Measurements from ENCODE around the gene MEIS1.

MEIS1 gene

DNA sequence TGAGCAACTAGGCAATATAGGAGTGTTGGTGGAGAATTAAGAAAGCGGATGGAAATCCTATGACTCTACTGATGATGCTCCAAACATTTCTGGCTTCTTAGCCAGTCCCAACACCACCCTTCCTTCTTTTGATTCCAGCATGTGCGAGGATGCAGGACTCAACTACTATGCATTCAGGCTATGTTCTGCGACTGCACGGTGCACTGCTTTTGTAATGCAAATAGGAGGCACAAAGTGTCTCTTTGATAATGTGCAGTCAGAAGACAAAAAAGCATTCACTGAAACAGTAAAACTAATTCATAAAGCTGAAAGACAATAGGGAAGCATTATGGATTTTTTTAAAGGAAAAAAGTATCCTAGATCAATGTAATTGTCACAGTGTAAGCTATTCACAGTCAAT, 106.7 kb downstream of the MEIS1 start:
- DNase-seq, result no peak

DNA sequence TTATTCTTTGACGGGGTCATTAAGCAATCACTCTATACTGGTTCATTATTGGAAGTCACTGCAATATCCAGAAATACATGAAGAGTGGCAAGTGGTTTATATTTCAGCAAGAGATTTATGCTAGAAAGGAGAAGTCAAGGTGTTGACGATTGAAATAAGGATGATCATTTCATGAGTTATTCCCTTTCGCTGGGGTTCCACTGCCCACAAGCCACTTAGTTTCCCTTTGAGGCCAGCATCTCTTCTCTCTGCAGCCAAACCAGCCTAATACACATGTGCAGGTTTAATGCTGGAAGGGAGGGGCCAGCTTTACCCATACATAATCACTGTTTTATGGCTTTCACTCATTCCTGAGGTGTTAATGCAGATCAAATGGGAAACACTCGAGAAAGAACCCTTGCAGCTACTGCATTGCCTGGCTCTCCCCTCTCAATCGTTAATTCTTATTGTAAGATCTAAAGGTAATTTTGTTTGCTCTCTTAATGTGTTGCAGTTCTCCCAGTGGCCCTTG, 108.4 kb downstream of the MEIS1 start:
- no peak for DNase-seq

DNA sequence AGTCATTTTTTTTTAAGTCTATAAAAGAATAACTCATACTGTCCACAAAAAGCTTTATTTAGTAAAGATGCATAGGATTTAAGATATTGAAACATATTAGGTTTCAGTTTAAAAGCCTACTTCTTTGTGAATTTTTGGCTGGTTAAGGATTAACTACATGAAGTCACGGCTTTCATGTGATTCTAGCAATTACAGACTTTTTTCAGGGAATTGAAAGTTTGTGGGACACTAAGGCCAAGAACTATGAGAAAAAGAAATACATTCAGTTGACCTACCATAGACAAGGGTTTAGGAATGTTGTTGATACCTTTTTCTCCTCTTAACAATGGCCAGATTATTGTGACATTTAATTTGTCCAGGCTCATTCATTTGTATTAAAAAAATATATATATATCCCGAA, 109.3 kb downstream of the MEIS1 start:
- DNase-seq, result no peak

DNA sequence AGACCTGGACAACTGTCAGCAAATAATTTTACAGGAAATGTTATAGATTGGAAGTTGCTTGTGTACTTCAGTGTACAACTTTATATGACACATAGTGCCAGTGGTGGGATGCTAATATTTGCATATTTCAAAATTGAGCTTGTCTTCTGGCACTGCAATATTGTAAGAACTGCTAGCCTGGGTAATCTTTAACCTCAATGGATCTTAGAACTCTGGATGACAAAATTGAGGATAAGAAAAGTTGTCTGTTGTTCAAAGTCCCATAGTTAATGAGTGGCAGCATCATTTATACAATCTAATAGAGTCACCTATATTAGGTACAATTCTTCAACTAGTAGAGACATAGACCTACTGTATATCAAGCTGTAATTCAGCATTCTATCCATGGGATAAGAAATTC, 110.3 kb downstream of the MEIS1 start:
- DNase-seq, result no peak

DNA sequence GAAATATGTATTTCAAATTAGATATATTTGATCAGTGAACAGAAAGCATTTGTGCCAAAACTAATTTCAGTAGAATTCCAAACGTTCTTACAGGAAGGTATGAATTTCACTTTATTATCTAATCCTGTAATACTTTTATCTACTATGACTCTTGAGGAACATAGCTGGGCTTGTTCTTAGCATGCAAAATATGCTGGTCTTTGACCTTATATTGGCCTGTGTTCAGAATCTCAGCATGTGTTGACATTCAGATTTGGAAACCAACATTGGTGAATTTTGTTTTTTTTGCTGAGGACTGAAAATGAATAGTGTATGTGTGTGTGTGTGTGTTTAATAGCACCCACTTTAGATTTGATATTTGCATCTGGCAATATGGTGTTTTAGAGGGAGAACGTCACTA, 112.2 kb downstream of the MEIS1 start:
- no peak for DNase-seq

DNA sequence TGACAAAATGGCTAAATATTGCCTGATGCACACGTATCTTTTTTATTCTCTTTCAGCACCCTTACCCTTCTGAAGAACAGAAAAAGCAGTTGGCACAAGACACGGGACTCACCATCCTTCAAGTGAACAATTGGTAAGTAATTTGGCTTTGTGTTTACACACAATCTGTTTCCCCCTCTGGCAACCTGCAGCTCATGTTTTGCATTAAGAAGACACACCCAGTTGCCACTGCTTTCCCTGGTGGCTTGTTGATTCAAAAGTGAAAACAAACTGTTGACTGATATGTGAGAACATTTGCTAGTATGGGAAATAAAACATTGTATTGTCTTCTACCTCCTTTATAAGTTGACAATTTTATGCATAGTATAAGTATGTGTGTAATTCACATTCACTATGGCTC, 113.0 kb downstream of the MEIS1 start:
- DNase-seq, result peak; percentile 35

DNA sequence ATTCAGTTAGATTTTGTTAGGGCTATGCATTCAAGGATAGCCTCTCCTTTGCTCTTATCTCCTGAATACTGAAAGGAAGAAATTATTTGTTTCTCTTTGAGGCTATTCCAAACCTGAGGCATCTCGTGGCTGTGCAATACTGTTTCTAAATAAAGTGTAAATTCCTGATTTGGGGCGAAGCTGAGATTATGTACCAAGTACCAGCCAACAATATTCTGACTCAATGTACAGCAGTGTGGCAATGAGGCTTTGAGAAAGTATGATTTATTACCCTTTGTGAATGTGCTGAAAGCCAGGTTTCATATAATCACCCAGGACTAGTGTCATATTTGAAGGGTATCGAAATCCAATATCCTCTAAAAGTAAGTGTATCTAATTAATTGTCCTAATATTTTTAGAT, 113.5 kb downstream of the MEIS1 start:
- no peak for DNase-seq

DNA sequence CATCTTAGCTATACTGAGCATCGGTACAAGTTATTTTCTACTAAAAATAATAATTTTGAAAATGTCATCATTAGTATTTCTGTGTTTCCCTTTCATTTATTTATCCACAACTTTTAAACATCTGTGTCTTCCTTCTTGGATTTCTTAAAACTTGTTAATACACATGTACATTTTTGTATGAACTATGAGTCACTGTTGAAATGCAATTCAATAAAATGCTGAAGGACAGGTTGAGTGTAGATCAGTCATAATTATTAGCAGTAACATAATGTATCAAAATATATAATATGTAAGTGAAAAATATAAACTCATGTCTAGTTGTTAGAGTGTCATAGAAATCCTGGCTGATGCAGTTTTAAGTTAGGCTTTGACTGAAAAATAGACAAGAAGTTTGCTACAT, 115.9 kb downstream of the MEIS1 start:
- no peak for DNase-seq

DNA sequence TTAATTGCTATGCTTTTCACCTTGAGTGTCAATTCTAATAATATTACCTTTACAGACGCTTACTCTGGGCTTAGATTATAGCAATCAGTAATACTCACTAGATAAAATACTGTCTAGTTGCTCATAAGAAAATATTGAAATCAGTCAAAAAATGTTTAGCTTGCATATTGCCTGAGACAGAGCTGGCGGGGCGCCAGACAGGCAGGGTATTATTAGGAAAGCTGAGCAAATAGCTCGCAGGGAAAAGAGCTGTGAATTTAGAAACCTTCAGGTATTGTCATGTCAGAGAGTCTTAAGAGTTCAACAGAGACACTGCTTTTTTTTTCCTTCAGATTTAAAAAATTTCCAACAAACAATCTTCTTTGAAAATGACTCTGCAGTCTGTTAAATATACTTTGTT, 118.4 kb downstream of the MEIS1 start:
- DNase-seq, result peak; percentile 64

DNA sequence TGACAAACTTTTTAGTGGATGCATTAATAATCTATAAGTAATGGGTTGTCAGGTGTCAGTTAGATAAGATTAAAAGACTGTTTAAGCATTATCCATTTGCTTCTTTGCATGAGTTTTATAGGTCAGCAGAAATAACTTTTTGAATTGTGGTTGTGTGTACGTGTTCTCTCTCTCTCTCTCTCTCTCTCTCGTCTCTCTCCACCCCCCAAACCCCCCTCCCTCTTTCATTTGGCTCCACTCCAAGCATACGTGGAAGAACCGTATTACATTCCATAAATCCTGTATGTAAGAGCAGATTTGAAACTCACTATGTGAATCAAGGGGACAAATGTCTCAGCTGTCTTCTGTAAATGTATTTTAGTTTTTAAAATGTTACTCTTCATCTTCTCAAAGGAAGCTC, 120.2 kb downstream of the MEIS1 start:
- peak; percentile 40 for DNase-seq

DNA sequence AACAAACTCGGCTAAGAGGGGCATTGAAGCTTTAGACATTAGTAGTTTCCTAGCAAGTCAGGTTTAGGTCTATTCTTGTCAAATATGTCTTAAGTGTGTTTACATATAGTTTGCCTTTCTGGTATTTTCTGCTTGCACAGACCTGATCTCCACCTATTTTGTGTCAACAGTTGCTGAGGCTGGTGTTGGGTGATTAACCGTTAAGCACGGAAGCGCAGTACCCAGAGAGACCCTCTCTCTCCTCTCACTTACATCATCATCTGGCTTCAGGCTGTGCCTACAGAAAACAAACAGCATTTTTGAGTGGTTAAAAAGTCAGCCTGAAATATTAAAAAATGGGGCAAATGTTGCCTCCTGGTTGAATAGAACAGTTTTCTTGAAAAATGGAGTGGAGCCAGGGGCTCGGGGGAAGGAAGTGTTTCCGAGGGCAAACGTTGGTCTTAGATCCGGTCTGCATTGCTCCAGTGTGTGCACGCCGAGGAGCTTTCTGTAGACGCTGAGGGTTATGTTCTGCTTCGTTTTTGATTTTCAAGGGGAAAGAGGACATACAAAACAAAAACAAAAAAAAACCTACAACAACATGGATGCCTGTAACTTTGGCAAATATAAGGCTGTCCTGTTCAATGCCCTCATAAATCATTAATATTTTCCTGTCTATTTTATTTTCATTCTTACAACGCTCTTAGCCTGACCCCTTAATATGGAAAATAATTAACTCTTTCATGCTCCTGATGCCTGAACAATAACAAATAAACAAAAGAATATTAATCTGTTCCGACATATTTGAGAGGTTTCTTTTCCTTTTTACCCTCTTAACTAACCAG, 120.8 kb downstream of the MEIS1 start:
- DNase-seq, result peak; percentile 40

DNA sequence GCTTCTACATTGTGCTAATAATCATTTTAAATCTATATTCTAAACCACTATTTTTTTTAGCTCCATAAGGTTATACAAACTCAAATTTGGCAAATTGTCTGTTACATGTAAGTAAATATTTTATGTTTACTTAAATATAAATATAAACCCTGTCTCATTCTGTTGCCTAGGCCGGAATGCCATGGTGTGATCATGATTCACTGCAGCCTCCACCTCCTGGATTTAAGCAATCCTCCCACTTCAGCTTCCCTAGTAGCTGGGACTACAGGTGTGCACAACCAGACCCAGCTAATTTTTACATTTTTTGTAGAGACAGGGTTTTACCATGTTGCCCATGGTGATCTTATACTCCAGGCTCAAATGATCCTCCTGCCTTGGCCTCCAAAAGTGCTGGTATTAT, 124.7 kb downstream of the MEIS1 start:
- no peak for DNase-seq

DNA sequence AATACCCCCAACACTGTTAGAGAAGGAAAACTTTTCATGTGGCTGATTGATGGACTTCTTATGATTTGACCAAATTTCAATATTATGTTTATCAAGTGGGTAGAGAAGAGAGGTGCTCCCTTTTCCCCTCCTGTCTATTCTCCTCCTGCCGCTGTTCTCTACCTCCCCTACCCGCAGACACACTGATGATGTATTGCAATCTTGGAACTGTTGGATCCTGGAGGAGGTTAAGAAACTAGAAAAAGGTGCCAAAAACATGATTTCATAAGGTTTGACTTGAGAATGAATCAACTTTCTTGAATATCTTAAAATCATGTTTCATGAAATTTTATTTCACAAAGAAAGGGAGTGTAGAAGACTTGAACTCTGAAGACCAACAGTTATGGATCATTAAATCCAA, 125.8 kb downstream of the MEIS1 start:
- DNase-seq, result no peak

DNA sequence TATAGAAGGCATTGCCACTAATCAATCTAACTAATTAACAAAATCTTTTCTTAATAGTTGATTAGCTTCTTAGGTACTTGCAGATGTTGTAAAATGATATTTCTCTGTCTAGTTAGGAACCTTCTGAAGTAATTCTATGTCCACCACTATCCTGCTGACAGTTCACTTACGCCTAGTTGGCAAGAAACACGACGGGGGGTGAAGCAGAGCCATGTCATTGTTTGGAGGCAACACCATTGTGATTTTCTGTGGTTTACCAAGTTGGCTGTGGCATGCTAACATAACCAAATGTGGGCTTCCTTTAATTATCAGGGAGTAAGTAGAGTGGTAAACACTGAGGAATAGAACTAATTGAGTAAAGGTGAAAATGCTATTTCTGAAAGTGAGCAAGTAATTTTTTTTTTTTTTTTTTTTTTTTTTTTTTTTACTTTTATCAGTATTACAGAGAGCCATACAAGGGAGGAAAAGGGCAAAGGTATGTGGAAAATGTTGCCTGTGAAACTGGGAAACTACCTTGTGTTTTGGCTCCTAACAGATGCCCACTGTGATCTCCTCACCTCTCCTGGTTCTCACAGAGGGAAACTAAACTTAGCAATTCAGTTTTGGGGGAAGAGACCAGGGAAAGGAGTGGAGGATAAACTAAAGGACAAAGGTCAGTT, 126.8 kb downstream of the MEIS1 start:
- DNase-seq, result no peak

DNA sequence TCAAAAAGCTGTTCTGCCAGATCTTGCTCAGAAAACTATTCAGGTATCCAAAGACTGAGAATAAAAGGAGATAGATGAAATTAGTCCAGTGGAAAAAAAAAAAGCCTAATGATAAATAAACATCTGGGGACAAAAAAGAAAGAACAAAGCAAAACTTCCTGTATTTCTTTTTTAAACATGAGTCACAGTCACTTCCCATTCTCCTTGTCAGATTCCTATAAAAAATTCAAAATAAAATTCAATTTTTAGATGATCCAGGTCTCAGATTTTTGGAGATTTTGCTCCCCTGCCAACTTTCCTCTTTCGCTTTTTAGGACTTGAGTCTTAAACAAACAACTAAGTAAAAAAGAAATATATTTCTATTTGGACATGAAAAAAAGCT, 127.4 kb downstream of the MEIS1 start:
- no peak for DNase-seq

DNA sequence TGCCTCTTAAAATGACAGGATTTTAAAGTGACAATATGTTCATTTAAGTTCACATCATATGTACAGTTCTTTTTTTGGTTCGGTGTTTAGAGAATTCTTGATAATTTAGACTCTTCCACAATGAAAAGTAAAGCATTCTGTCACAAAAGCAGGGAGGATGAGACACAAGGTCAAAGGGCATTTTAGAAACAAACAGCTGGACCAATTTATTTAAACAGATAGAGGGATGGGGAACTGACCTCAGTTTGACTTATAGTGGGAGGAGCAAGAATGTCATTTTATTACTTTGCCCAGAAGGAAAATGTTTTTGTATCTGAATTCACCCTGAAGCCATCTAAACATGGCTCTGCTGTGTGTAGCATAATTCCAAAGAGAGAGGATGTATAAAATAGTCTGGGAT, 128.5 kb downstream of the MEIS1 start:
- DNase-seq, result no peak

DNA sequence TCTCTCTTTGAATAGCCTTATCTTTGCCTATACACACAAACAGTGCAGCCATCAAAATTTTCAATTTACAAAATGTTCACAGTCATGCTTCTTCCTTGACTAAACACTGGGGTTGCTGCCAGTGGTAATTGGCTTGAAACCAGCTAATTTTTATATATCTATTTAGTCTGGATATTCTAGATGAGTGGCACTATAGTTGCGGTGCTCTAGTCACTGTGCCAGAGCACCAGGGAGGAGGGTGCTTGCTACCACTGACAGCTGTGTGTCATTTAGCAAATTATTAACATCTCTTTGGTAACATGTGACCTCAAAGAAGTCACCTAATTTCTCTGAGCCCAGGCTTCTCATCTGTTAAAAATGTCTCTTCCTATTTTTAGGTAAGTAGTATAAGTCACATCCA, 130.4 kb downstream of the MEIS1 start:
- no peak for DNase-seq

DNA sequence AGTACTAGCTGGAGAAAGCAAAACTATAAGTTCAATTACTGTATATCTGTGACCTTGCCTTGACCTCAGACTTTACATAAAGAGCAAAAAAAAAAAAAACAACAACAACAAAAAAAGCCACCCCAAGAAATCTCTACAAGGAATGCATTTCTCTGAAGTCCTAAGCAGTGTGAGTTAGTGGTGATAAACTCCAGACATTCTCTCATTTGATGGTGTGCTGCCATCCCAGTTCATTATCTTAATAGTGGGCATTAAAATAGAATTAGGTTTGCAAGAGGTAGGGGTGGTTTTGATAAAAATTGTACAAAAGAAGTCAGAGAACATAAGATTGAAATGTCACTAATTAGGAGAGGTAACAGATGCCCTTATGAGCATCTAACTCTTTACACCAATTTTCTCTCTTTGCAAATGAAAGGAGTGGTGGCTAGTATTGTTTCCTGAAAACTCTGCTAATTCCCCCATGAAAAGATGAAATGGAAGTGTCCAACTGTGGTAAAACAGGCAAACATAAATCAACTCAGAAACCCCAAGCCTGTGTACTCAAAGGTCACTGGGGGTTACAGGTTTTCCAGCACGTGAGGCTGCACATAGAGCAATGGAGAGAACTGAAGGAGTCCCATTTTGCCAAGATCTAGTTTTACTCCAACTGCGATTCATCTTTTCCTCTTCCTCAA, 131.9 kb downstream of the MEIS1 start:
- no peak for DNase-seq

DNA sequence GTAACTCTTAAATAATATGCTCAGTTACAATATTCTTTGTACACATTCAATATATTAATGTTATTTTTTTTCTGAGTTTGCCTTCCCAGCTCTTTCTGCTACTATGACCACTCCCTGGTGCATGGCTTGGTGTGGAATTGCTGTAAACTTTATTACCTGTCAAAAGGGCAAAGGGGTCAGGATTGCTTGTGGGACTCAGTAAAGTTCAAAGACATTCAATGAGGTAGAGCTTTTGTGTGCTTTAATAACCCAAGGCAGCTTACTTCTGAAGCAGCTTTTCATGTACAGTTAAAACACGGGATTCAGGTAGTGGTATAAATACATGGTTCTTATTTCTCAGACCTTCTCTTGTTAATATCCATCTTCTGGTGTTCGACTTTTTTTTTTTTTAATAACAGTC, 132.8 kb downstream of the MEIS1 start:
- no peak for DNase-seq

DNA sequence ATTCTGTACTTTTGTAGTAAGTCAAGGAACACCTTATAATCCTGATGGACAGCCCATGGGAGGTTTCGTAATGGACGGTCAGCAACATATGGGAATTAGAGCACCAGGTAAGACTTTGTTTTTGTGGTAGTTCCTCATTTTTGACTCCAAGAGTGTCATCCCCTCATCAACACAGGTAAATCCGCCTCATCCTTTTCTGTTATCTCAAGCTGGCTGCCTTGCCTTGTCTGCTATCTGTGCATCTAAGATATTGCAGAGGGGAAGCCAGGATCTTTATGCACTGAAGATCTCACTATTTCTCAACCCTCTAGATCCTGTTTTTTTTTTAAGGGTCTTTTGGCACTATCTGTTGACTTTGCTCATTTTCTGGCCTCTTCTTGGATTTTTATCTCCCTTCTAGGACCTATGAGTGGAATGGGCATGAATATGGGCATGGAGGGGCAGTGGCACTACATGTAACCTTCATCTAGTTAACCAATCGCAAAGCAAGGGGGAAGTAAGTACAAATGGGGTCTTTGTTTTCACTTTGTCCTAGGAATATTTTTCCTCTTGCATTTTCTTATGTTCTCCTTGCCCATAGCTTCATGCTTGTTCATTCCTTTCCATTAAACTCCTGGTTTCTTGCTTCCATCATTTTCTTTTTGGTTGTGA, 133.8 kb downstream of the MEIS1 start:
- no peak for DNase-seq

DNA sequence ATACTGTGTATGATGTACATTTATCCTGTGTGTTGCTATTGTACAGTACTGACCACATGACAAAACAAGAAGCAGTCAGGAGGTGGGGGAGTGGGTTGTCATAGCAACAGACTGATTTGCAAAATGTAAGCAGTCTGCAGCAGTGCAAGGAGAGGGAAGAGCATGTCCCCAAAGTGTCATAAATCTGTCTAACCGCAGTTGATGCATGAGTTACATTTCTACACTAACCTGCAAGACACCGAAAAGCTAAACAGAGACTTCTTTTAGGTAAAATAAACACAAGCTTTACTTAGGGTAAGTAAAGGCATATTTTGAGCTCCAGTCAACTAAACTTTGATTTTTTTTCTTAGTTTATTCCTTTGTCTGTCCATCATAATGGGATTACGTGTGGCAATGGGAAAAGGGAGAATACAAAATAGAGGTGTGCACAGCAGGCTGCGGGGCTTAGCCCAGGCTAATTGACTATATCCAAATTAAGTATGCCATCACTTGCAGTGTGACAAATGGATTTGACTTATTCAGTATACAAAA, 134.5 kb downstream of the MEIS1 start:
- no peak for DNase-seq

DNA sequence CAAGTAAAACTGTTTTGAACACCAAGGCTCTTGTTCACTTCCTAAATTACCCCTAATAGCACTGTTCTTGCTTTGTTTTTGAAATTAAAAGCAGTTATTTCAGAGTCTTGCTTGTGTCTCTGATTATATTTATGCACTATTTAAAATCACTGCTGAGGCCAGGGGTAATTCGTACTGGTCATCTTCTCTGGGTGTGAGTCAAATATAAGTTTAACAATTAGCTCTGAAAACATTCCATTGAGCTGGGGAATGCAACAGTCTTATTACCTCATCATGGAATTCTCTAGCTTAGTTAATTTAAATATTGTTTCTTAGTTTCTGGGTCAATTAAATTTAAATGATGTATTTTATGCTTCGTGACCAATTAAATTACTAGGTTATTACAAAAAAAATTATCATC, 135.0 kb downstream of the MEIS1 start:
- DNase-seq, result no peak

DNA sequence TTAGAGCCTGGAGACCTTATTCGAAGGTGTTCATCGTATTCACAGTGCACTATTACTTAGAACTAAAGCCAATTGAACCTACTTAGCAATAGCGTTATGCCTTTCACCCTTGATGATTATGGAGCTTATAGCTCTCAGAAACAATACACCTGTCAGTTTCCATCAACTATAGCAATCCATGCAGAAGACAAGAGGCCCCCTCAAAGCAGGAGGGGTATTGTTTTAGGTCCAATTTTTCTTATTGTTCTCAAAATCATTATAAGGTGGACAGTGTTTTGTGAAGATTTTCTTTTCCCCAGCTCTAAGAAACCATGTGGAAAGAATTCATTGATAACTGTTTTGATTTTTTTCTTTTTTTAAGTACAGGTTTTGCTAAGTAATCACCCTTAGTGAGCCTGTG, 135.5 kb downstream of the MEIS1 start:
- DNase-seq, result no peak
